ENCODE measurements around the gene ENTPD8.
A peak's percentile ranks its signal among the peaks of the same experiment; 100 is the strongest.
"Not testable (repeated sequence)": the region's sequence is repeated elsewhere in the genome, so short reads cannot be mapped to it uniquely, and the experiment has no call there.

Gene ENTPD8

DNA sequence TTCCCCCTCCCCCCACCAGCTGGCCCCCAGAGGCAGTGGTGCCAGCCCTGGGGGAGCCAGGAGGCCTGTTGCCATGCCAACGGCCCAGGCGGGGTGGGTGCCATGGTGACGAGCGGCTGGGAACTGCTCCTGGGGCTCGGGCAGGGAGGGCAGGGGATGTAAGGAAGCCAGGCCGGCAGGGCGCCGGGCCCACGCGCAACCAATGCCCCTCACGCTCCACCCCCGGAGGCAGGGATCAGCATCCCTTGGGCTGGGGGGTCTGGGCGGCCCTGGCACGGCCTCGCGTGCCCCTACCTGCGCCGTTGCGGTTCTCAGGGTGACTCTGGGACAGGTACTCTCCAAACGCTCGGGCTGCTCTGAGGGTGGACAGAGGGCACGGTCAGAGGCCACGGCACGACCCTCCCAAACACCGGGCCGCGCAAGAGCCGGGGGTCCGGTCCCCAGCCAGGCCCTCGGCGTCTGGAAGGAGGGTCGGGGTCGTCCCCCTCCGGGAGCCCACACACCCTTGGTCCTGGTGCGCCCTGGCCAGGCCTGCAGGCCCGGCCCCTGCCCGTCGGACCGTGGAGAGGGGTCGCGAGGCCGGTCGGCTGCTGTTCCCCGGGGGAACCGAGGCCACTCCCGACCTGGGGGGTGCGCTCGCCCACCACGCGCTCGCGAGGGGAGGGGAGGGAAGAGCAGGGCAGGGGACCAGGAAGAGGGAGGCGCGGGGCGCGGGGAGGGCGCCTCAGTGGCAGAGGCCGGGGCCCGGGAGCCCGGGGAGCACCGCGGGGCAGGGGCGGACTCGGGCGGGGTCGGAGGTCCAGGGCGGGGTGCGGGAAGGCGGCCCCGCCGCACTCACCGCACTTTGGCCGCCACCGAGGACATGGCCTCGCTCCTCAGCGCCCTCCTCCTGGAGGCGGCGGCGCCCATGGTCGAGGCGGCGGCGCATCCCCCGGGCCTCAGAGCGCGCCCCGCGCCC is 17.3 kb upstream of the ENTPD8 start:
- DNase-seq (ENCODE audit: low spot score) = peak; percentile 66

DNA sequence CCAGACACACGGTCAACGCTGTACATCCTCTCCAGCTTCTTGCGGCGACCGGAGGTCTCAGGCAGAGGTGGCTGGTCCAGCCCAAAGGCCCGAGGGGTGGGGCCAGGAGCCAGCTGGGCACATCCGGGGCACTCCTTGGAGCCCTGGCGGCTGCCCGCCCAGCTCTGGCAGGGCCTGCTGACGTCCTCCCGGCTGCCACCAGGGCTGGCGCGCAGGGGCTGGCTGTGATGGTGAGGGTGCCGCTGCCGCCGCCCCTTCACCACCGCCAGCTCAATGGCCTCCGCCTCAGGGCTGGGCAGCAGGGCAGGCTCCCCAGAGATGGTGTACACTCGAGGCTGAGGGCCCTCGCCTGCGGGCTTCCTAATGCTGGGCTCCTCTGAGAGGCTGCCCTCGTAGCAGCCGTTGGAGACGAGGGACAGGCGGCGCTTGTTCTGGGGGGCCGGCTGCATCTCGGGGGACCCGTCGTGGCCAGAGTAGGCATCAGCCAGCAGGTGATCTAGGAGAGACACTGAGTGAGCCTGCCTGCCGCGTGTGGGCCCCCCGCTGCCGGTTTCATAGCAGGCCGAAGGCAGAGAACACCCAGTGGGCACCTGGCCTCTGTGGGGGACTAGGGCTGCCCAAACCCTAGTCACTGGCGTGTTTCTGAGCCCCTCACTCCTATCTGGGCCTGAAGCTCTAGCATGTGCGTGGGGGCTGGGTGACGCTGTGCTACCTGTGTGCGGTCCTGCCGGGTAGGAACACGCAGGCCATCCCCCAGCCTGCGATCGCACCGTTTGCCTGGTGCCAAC is 16.4 kb upstream of the ENTPD8 start:
- DNase-seq (ENCODE audit: low spot score) = no peak

DNA sequence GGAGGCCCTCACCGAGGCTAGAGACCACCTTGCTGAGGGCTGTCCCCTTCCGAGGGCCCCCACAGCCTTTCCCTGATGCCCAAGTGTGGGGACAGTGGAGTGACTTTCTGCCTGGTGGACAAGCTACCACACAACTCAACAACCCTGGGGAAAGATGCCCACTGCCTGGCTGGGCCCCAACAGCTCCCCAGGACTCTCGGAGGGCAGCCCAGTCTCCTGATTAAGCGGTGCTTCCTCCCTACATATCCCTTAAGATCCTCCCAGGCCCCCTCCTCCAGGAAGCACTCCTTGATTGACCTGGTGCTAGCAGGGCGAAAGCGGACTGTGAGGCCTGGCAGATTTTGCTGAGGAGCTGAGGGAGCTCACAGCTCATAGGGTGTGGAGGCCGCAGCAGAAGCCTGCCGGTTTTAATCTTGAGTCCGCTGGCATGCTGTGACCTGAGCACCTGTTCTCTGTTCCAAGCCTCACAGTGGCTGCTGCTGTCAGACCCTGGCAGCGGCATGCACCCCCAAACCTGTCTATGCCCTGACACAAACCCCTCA is 15.8 kb upstream of the ENTPD8 start:
- no peak for DNase-seq (ENCODE audit: low spot score)

DNA sequence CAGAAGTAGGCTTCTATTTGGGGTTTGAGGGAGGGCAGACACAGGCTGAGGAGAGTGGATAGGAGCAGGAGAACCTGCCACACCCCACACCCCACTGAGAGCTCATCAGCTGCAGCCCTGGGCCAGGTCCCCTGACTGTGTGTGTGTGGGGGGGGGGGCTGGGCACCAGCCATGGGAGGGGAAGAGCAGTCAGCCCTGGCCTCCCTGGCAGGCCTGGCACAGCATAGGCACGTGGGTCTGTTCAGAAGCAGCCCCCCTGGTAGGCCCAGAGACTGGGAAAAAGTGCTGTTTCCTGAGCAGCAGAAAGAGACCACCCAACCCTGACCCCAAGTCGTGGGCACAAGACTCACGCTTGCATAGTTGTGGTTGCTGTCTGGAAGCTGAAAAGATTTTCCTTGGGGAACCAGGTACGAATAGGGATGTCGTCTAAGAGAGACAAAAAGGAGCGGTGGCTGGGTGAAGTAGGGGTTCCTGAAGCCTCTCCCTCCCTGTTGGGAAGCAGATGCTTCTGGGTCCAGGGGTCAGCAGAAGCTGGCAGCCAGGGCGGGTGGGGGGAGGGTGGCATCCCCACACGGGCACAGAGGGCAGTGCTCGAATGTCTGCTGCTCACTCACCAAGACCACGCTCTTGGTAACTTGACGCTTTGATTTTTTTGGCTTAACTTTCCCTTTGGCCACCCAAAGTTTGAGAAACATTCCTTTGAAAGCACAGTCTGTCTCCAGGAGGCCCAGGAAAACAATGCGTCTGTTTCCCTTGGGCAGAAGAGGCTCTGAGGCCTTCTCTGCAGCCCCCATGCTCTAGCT is 15.1 kb upstream of the ENTPD8 start:
- no peak for DNase-seq (ENCODE audit: low spot score)

DNA sequence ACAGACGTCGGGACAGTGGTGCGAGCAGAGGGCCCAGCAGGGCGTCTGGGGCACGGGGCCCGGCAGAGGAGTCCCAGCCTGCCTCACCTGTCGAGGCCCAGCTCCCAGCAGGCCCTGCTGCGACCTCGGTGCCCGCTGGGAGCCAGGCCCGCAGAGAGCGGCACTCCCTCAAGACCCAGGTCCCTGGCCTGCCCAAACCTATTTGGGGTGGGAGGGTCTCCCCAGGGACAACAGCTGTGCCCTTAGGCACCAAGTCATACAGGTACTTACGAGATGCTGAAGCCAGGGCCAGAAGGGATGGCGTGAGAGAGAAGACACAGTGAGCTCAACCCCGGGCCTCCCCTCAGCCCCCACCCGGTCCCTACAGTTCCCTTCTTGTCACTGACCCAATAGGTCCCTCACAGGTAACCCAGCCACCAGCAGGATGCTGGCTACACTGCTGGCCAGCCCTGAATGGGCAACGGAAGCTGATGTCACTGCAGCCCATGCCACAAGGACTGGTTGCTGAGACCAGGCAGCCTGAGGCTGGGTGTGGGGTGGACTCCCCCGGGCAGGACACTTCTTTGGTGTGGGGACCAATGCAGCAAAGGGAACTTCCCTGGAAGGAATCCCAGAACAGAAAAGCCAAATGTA is 14.3 kb upstream of the ENTPD8 start:
- no peak for DNase-seq (ENCODE audit: low spot score)

DNA sequence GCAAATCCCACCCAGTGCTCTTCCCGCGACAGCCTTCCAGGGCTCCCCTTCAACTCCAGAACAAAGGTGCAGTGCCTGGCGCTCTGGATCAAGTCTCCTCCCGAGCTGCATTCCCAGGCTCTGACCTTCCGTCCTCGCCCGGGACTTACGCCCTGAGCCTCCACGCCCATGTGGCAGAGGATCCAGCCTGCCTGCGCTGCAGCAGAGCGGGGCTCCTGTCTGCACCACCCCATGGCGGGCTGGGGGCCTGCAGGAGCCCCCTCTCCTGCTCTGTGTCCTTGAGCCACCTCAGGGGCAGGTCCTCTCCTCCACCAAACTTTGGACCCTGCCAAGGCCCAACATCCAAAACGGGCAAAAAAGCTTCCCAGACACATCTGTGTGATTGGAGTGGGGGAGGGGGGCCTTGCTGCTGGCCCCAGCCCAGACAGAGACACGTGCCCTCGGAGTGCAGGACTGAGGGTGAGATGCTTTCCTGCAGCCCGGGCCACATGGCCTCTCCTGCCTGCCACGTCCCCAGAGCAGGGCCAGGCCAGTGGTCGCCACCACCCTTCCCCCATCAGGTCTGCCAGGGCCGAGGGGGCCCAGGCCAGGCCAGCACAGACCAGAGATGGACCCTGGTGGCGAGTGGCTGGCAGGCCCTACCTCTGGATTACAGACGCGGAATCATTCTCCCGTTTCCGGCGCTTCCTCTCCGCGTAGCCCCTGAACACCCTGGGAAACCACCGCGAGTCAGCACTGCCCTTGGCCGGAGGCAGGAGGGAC is 13.6 kb upstream of the ENTPD8 start:
- no peak for DNase-seq (ENCODE audit: low spot score)

DNA sequence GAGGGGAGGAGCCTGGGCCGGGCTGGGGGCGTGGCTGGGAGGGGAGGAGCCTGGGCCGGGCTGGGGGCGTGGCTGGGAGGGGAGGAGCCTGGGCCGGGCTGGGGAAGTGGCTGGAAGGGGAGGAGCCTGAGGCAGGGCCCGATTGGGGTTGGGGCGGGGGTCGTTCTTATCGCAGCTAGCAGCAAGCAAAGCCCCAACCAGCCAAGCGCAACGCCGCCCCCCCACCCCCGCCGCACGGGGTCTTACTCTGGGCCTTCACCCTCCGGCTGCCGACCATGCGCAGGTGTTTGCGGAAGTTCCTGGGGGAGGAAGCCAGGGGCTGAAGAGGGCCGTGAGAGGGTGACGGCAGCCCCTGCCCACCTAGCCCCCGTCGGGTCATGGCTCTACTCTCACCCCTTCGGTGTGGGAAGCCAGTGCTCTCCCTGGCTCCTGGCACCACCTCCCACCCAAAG is 13.0 kb upstream of the ENTPD8 start:
- DNase-seq (ENCODE audit: low spot score) = no peak

DNA sequence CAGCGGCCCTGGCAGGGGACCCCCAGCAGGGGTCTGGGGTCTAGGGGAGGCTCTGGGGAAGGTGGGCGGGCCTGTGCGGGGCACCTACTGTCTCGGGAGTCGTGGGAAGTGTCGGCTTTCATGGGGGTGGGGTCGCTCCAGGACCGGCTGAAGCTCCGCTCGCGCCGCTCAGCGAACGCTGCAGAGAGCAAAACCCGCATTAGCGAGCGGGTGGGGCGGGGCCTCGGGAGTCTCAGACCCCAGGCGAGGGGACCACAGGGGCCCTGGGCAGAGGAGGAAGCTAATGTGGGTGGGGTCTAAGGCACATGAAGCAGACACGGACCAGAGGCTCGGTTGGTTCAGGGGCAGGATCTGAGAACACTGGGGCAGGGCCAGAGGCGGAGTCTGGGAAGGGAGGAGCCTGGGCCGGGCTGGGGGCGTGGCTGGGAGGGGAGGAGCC is 12.5 kb upstream of the ENTPD8 start:
- no peak for DNase-seq (ENCODE audit: low spot score)

DNA sequence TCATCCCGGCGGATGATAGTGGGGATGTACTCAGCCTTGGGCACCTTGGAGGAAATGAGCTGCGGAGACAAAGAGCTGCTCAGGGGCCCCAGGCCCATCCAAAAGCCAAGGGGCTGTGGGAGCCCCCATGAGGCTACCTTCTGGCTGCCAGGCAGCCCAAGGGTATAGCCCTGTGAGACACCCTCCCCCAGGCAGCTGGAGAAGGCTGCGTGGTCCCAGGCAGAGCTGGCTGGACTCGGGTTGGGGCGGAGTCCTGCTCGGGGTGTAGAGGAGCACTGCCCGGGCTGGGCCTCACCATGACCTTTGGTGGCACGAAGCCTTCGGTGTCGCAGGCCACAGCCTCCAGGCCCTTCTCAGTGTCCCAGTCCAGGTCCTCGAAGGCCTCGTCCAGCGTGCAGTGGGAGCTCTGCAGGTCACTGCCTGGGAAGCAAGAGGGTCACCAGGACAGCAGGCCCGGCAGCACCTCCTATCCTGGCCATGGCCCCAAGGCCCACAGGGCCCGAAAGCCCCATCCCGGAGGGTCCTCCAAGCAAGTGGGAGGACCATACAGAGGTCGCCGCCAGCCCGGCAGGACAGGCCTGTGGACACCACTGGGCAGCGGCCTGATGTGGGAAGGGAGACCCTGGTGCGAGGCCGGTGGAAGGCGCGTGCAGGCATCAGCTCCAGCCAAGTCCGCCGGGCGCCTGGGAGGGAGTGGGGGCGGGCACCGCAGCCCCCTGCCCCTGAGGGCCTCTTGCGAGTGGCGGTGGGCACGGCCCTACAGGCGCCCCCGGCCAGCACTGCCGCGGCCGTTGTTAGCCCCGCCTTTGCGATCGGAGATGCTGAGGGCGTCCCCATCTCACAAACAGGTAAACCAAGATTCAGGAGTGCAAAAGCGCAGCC is 11.8 kb upstream of the ENTPD8 start:
- no peak for DNase-seq (ENCODE audit: low spot score)

DNA sequence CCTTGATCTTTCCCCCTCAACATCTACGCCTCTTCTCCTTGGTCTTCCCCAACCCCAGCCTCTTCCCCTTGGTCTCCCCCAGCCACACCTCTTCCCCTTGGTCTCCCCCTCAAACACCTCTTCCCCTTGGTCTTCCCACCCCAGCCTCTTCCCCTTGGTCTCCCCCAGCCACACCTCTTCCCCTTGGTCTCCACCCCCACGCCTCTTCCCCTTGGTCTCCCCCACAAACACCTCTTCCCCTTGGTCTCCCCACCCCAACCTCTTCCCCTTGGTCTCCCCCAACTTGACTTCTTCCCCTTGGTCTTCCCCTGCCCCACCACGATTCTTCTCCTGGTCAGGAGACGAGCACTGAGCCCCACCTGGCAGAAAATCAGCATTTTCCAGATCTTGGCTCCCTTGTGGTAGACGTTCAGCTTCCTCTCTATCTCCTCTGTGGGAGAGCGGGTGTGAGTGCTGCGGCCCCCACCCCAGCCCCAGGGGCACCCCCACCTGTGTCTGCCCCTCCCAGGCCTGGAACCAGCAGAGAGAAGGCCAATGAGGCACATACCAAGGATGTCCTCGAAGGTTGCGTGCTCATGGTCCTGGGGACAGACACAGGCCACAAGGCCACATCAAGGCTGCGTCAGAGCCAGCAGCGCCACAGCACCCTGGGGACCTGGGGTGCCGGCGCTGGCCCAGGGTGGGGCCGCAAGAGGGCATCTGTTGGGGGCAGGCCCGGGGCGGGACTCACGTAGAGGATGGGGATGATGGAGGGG is 11.0 kb upstream of the ENTPD8 start:
- DNase-seq (ENCODE audit: low spot score) = no peak

DNA sequence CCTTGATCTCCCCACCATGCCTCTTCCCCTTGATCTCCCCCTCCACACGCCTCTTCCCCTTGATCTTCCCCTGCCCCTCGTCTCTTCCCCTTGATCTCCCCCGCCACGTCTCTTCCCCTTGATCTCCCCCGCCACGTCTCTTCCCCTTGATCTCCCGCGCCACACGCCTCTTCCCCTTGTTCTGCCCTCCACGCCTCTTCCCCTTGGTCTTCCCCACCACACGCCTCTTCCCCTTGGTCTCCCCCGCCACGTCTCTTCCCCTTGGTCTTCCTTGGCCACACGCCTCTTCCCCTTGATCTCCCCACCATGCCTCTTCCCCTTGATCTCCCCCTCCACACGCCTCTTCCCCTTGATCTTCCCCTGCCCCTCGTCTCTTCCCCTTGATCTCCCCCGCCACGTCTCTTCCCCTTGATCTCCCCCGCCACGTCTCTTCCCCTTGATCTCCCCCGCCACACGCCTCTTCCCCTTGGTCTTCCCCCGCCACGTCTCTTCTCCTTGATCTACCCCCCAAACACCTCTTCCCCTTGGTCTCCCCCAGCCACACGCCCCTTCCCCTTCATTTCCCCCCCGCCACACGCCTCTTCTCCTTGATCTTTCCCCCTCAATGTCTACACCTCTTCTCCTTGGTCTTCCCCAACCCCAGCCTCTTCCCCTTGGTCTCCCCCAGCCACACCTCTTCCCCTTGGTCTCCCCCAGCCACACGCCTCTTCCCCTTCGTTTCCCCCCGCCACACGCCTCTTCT is 10.3 kb upstream of the ENTPD8 start:
- DNase-seq (ENCODE audit: low spot score) = not testable (repeated sequence)

DNA sequence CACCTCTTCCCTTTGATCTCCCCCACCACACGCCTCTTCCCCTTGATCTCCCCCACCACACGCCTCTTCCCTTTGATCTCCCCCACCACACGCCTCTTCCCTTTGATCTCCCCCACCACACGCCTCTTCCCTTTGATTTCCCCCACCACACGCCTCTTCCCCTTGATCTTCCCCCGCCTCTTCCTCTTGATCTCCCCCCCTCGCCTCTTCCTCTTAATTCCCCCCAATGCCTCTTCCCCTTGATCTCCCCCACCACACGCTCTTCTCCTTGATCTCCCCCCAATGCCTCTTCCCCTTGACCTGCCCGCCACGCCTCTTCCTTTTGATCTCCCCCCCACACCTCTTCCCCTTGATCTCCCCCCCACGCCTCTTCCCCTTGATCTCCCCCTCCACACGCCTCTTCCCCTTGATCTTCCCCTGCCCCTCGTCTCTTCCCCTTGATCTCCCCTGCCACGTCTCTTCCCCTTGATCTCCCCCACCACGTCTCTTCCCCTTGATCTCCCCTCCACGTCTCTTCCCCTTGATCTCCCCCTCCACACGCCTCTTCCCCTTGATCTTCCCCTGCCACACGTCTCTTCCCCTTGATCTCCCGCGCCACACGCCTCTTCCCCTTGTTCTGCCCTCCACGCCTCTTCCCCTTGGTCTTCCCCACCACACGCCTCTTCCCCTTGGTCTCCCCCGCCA is 9.5 kb upstream of the ENTPD8 start:
- DNase-seq (ENCODE audit: low spot score) = not testable (repeated sequence)

DNA sequence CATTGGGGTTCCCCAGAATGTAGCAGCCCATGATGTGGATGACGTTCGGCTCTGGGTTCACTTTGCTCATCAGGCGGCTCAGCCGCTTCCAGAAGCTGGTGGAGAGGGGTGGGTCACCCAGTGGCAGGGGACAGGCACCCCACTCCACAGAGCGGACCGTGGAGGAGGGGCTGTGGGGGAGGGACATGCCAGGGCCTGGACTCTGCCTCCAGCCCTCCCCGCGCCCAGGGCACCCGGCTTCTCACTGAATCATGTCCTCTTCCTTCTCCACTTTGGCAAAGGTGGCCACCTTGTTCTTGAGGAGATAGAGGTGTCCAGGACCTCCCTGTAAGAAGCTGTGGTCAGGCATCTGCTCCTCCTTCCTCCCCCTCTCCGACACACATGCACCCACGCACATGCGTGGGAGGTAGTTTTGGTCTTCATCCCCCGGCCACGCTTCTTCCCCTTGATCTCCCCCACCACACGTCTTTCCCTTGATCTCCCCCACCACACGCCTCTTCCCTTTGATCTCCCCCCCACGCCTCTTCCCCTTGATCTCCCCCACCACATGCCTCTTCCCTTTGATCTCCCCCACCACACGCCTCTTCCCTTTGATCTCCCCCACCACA is 8.9 kb upstream of the ENTPD8 start:
- DNase-seq (ENCODE audit: low spot score) = no peak

DNA sequence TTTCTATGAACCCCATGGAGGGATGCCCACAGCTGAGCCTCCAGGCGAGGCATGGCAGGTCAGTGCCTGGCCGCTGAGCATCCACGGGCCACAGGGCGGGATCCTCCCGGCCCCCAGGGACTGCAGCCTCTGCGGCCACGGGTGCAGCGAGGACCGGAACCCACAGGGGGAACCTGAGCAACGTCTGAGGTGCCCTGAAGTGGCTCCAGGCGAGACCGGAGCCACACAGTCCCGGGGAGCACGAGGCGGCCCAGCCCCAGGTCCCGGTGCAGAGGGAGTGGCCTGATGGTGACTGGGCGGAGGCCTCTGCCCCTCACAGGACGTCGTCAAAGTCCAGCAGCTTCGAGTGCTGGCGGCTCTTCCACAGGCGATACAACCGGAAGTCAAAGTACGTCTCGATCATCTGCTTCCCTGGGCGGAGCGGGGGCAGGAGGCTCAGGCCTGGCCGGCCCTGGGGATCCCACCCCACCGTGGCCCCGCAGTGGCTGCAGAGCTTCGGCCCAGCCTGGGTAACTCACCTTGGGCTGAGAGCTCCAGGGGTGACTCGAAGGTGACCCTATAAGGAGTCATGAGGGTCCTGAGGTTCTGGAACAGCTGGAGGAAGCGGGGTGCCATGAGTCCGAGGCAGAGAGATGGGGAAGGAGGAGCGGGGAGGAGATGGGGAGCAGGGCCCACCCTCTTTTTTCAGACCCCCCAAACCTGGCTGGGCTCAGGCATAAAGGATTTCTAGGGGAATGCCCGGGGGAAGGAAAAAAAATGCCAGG is 8.1 kb upstream of the ENTPD8 start:
- DNase-seq (ENCODE audit: low spot score) = no peak

DNA sequence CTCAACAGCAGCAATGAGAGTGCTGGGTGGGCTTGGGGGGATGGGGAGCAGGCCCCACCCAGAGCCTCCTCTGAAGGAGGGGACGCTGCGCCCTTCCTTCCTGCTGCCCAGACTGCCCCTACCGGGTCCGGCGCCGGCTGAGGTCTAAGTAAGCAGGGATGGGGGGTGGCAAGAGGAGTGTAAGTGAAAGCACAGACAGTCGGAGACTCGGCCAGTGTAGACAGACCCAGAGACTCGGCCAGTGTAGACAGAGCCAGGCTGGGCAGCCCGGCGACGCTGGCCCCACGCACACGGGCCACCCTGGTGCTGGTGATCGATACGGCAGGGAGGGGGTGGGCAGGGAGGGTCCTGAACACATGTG is 7.4 kb upstream of the ENTPD8 start:
- no peak for DNase-seq (ENCODE audit: low spot score)
